HG02870 (cell line): ENCODE data around the gene CCNDBP1.

Experiments used
- ATAC-seq: cut with Tn5 transposase; IDR thresholded peaks from one replicate; pipeline ENCODE4 v1.9.1; 2021; ENCODE audit warnings: mild to moderate bottlenecking, moderate library complexity; ENCODE audit not compliant: unreplicated experiment

Gene CCNDBP1

DNA sequence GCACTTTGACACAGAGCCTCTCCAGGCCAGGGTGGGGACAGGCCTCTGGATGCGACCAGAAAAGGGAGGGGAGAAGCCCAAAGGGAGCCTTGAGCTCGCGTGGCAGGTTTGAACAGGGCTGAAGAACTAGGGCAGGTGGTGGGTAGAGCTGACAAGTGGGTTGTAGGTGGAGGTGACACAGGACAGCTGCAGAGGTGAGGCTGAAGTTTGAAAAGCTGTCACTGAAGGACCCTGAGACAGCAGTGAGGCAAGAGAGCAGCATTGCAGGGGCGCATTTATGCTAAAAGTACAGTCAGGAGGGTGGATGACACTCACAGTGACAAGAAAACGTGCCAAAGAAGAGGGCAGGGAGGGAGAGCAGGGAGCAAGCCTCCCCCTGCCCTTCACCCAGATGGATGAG is 57.4 kb downstream of the CCNDBP1 start:
- ATAC-seq, result no peak

DNA sequence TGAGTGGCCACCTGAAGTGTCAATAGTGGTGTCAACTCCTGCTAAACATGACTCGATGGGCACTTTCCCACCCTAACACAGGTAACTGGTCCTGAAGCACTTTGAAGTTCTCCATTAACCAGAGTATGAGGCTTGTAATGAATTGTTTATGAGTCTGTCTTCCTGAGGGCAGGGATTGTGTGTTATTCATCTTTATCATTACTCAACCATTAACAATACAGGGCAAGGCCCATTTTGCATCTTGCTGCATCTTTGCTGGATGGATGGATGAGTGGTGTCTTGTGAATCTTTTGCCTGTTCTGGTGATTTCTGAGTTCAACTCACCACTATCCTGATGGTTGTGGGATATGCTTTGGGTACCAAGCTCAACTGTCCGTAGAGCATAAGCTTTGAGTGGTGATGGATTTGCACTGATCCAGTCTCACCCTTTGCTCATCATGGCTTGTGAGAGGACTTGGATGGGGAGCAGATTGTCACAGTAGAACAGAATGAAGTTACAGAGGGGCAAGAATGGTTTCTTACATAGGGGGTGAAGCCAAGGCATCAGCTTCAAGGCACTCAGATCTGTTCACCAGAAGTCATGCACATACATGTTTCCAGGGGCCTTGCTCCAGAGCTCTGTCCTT is 57.9 kb downstream of the CCNDBP1 start:
- no peak for ATAC-seq

DNA sequence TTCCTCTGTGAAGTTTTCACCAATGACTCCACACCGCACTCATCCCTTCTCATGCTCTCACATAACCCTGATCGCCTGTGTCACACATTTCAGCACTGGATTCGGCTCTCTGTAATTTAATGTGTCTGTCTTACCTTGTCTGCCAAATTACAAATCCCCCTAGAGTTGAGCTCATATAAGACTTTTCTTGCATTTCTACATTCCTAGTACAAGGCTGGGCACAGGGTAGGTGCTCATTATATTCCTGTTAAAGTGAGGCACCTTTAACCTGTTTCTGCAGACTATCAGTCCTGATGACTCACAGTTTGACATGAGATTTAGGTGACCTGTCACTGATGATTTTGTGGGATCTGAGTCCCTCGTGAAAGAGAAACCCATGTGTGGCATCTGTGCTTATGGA is 58.9 kb downstream of the CCNDBP1 start:
- ATAC-seq, result no peak

DNA sequence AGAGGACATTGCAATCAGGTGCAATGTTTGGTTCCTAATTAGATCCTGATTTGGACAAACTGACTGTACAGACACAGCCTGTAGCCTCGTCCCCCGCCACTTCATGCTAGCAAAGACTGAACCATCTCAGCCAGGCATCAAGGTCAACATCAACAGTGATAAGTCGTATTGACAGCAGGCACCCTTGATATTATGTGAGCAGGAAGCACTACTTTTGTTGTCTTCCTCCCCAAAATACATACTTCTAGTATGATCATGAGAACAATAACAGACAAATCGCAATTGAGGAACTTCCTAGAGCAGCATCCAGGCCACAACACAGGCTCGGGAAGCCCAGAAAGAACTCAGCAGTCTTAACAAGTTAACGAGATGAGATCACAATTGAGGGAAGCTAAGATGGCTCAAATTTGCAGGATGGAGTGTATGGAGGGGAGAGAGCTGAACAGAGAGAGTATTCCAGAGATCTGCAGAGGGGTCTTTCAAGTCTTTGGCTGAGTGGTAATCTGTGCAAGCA is 61.1 kb downstream of the CCNDBP1 start:
- ATAC-seq, result no peak
